ENCODE results near the gene LCP2. TPM values are rescaled to one million over a fixed set of nuclear protein-coding genes. Genes with fewer than 3 reads are reported as not detected.

Gene LCP2
- total and polyA plus RNA-seq, 2 of the 8 experiments (the other 6 are each of a cell fraction or from before 2014, with no cell fraction given): 0.26 to 0.33 TPM

DNA sequence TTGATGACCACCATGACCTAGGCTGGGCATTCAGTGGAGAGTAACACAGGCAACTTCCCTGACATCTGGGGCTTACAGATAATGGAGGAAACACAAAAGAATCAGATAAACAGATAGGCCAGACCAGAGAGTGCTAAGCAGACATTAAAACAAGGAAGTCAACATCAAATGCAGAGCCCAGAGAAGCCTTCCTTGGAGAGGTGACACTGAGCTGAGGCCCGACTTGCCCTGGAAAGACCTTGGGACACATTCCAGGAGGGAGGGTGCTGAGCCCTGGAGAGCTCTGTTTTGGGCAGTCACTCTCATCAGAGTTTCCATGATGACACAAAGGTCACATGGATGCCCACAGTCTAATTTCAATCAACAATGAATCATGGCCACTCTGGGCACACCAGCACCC lies 96.7 kb downstream of the LCP2 start:
- TF ChIP-seq SAP30 (IDR thresholded peaks at IDR 0.05; ENCODE audit: insufficient read depth, insufficient replicate concordance, low read length): no peak
- TF ChIP-seq, protein P1, sequence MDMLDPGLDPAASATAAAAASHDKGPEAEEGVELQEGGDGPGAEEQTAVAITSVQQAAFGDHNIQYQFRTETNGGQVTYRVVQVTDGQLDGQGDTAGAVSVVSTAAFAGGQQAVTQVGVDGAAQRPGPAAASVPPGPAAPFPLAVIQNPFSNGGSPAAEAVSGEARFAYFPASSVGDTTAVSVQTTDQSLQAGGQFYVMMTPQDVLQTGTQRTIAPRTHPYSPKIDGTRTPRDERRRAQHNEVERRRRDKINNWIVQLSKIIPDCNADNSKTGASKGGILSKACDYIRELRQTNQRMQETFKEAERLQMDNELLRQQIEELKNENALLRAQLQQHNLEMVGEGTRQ (IDR thresholded peaks at IDR 0.05; ENCODE audit: low read length): no peak
- no peak for TF ChIP-seq GTF2F1 (IDR thresholded peaks at IDR 0.05; ENCODE audit: borderline replicate concordance, low read depth, low read length)
- no peak overlapping the region for H3K9ac ChIP-seq (replicated peaks in 1 of 4; ENCODE audit: extremely low read depth in 1 of 4, low read depth in 3 of 4, low read length in 3 of 4)

More for the DNA sequence above, 96.7 kb downstream of the LCP2 start:
- Histone ChIP-seq H3K56ac (replicated peaks; ENCODE audit: insufficient read length, low read depth, low read length) (no peak overlapping the region), H3K79me1 (ENCODE audit: low read depth, low read length) (no peaks in the 10 kb centered on the region), H3K4me1 (replicated peaks in 1 of 4; ENCODE audit: control insufficient read depth in 3 of 4, insufficient read depth in 4 of 4, low read length in 3 of 4) (no peaks in the 10 kb centered on the region), H4K91ac (replicated peaks; ENCODE audit: insufficient read length, low read length) (no peak overlapping the region), H2BK20ac (ENCODE audit: low read length) (no peak overlapping the region), H3K4me3 (ENCODE audit: extremely low read depth in 1 of 4, insufficient read depth in 2 of 4, low read depth in 3 of 4, low read length in 4 of 4) (no peak overlapping the region), H3K4ac (replicated peaks; ENCODE audit: insufficient read length, low read depth, low read length) (no peak overlapping the region), H4K20me1 (replicated peaks in 1 of 2; ENCODE audit: control insufficient read depth in 1 of 2, insufficient read depth in 2 of 2, low read length in 2 of 2) (no peaks in the 10 kb centered on the region), H2BK5ac (ENCODE audit: low read depth, low read length) (no peak overlapping the region), H3K18ac (ENCODE audit: extremely low read depth, low read length) (no peak overlapping the region), H3K27ac (ENCODE audit: low read depth, low read length) (no peak overlapping the region), H2BK15ac (ENCODE audit: low read length) (no peak overlapping the region), H4K5ac (ENCODE audit: insufficient read length, low read depth, low read length) (no peak overlapping the region), H3K23me2 (ENCODE audit: low read depth, low read length) (no peaks in the 10 kb centered on the region), H3K14ac (ENCODE audit: insufficient read length) (no peak overlapping the region), H3K79me2 (ENCODE audit: control insufficient read depth in 1 of 2, insufficient read depth in 2 of 2, low read length in 2 of 2) (no peaks in the 10 kb centered on the region), H3K4me2 (ENCODE audit: insufficient read depth in 1 of 2, low read depth in 2 of 2, low read length in 2 of 2) (no peak overlapping the region), H3K9me3 (ENCODE audit: insufficient read depth in 2 of 2, low read depth in 1 of 2, low read length in 1 of 2) (no peaks in the 10 kb centered on the region), H2BK120ac (replicated peaks; ENCODE audit: low read depth, low read length) (no peak overlapping the region), H3K23ac (ENCODE audit: insufficient read length) (no peak overlapping the region), H4K8ac (ENCODE audit: extremely low read depth, insufficient read depth, low read length) (no peak overlapping the region), H3K27me3 (replicated peaks in 1 of 4; ENCODE audit: control insufficient read depth in 3 of 4, extremely low read depth in 1 of 4, insufficient read depth in 3 of 4, low read length in 3 of 4) (no peaks in the 10 kb centered on the region), H2AK5ac (ENCODE audit: low read depth, low read length) (no peak overlapping the region), H2BK12ac (ENCODE audit: low read depth, low read length) (no peak overlapping the region), H2AFZ (ENCODE audit: low read length) (no peak overlapping the region), H3K36me3 (ENCODE audit: control insufficient read depth in 2 of 4, insufficient read depth in 4 of 4, low read length in 3 of 4) (no peaks in the 10 kb centered on the region)
- WGBS, 2 experiments (ENCODE audit: extremely low coverage in 1 of 2, insufficient coverage in 1 of 2, insufficient read length in 1 of 2, insufficient replicate concordance in 2 of 2, low coverage in 1 of 2, low lambda C conversion rate in 2 of 2, missing lambda C conversion rate in 1 of 2): 0% methylated on average over 1 of the region's 1 CpG; no CpG with 5 or more reads in 1 of the 2 experiments
- CTCF ChIA-PET (ENCODE audit: partially characterized antibody): interaction anchor here (0.6 to 3.2 kb wide), 12 partner anchors 8 to 308 kb away, joined by 3 to 13 read pairs (median 4); no protein-coding TSS in a partner anchor
- FAIRE-seq (no peak), DNase-seq (ENCODE audit: low read depth in 1 of 2, low spot score in 2 of 2) (no peak)
- POLR2A ChIA-PET (ENCODE audit: partially characterized antibody): interaction anchor here (1.0 kb wide), 1 partner anchor 10 kb away, joined by 3 read pairs; no protein-coding TSS in a partner anchor

Data from H1 (cell line).